GM21390 (cell line): Measurements from ENCODE around the gene TAS2R3.
A peak's percentile ranks its signal among the peaks of the same experiment; 100 is the strongest.

Experiments
- ATAC-seq: cut with Tn5 transposase; IDR thresholded peaks from one replicate; pipeline ENCODE4 v1.9.1; 2021; ENCODE audit not compliant: unreplicated experiment

The TAS2R3 gene

DNA sequence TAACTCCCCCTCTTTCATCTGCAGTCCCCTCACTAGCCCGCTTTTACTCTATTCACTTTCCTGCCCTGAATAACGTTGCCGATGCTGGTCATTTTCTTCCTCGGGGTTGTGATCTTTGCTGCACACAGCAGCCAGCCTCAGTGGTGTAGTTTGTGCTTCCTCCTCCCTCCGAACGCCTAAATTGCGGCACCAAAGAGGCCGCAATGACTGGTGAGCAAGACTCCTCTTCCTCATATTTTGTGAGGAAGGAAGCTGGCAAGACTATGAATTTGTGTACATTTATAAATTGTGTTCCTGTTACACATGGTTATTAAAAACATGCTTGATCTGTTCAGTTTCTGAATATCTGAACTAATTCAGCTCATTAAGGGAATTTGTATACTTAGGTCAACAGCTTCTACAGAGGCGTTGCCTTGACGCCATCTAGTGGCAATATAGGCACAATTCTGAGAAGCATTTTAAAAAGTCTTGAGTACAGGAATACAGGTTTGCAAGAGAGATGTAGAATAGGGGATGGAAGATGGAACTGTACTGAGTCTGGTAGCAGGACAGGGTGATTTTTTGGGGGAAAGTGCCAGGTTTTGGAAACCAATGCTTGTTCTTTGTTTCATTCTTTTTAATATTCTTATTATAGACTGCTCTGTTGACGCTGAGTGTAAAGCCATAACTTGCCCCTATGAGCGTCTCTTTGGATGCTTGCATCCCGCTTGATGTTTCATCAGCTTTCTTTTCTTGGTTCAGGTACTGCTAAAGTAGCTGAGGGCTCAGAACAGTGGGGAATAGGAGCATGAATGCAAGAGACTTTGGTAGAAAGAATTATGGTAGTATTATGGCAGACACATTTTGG is 22.0 kb downstream of the TAS2R3 start:
- peak; percentile 86 for ATAC-seq

DNA sequence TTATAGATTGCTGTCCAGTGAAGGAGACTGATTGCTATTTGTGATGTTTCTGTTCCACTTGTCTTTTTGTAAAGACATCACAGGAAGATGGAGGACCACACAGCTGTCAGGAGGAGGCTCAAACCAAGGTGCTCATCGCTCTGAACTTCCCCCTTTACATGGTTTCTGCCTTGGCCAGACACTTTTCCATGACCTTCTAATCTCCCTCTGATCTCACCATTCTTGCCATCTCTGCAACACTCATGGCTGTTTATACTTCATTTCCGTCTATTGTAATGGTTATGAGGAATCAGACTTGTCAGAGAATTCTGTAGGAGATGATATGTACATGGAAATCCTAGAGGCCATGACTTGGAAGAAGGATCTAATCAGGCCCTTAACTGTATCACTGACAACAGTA is 24.4 kb downstream of the TAS2R3 start:
- ATAC-seq = no peak

- no peak for ATAC-seq
Observed at GRCh38 chr7:141789917-141790316, 26.0 kb downstream of the TAS2R3 start, which contains the start of gene TAS2R5. Gene TAS2R5, plus strand, starts transcription at chr7:141790217. Its CDS starts 145 bp downstream, at chr7:141790362.

DNA sequence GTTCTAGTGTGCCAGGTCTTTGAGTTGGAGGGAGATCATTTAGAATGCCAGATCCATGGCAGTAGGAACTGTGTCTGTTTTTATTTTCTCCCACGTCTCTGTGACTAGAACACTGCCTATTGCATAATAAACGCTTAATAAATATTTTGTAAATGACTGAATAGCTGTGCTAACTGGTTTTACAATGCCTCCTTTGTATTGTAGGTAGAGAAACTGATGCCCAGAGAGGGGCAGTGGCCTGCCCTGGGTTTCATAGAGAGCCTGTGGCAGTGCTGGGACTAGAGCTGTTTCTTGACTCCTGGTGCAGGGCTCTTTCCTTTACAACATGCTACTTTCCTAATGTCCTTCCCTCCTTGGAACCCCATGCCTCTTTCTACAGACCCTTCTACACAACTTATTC is 28.6 kb downstream of the TAS2R3 start:
- ATAC-seq = no peak
